ENCODE data around the gene RET. TPM values are rescaled to one million over a fixed set of nuclear protein-coding genes. Genes with fewer than 3 reads are reported as not detected.

RET gene
- total and polyA plus RNA-seq, 2 of the 13 experiments (the other 11 are each of a cell fraction or from before 2014, with no cell fraction given), result 0.02 TPM; not detected in 1

DNA sequence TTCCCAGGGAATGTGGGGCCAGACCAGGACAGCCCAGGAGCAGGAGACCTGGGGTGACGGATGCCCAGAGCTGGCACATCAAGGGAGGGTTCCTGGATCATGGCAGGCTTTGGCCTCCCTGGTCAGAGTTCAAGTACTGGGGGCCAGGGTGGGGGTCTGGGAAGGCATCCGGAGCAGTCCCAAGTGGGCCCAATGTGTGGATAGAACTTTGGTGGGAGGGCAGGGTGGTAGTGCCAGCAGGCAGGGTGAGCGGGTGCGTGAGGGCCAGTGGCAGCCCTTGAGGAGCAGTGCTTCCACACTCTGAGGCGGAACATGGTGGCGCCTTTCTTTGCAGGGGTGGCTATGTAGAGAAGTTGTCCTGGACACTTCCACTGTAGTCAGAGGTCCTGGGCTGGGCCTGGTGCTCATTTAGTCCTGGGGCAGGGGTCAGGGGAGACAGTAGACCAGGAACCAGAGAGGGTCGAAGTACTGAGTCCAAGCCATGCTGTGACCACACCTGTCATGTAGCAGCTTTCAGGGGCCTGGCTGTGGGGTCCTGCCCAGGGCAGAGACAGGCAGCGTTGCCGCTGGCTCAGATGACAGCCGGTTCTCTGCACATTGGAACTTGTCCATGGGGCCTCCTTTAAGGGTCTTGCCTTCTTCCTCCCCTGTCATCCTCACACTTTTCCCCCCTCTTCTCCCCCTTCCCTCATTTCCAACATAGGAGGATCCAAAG lies 39.2 kb downstream of the RET start (continued):
- TF ChIP-seq, protein P1, sequence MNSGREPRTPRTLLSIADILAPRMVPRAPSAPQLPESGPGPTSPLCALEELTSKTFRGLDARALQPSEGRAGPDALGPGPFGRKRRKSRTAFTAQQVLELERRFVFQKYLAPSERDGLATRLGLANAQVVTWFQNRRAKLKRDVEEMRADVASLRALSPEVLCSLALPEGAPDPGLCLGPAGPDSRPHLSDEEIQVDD (CRISPR knock-in tag; IDR thresholded peaks at IDR 0.05; ENCODE audit: borderline replicate concordance), result no peak
- TF ChIP-seq BRCA1 (CRISPR knock-in tag; IDR thresholded peaks at IDR 0.05) (no peak), ZNF501 (CRISPR knock-in tag; IDR thresholded peaks at IDR 0.05) (no peak), NFKBIZ (CRISPR knock-in tag; IDR thresholded peaks at IDR 0.05) (no peak)

DNA sequence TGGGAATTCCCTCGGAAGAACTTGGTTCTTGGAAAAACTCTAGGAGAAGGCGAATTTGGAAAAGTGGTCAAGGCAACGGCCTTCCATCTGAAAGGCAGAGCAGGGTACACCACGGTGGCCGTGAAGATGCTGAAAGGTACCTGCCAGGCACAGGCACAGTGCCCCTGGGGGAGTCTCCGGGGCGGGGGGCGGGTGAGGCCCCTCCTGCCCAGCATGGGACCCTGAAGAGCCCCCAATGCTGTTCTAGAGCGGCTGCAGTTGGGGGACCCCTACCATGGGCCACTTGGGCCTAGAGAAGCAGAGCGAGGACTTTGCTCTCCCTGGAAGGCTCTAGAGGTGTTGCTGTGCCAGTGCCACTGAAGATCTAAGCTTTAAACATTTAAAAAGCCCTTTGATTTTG lies 39.7 kb downstream of the RET start:
- ChIA-PET CTCF (ENCODE audit: low intra/inter-chr PET ratio, low total read pairs) (no interaction called here), POLR2A (no interaction called here)
- H3K9ac ChIP-seq (ENCODE audit: insufficient read depth, low read depth, low read length), result no peak overlapping the region
- H3K36me3 ChIP-seq (replicated peaks in 1 of 2; ENCODE audit: control insufficient read depth in 1 of 2, insufficient read depth in 2 of 2, low read length in 2 of 2), result no peaks in the 10 kb centered on the region
- BruUV-seq (replicated peaks), result no TSS peak
- 24% methylated on average over 5 of the region's 10 CpGs for WGBS (ENCODE audit: low lambda C conversion rate)
- no peak overlapping the region for H3K4me3 ChIP-seq (replicated peaks in 1 of 3; ENCODE audit: insufficient read depth in 1 of 3, low read depth in 2 of 3, low read length in 3 of 3)
- TF ChIP-seq, protein P2, sequence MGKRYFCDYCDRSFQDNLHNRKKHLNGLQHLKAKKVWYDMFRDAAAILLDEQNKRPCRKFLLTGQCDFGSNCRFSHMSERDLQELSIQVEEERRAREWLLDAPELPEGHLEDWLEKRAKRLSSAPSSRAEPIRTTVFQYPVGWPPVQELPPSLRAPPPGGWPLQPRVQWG (CRISPR knock-in tag; IDR thresholded peaks at IDR 0.05; ENCODE audit: borderline replicate concordance, low read depth), result no peak
- no peak for TF ChIP-seq CHD4 (IDR thresholded peaks at IDR 0.05; ENCODE audit: borderline replicate concordance, low read length)
- no peak for TF ChIP-seq EED (CRISPR knock-in tag; IDR thresholded peaks at IDR 0.05)
- no peak for TF ChIP-seq TCF7 (IDR thresholded peaks at IDR 0.05; ENCODE audit: low read depth)
- TF ChIP-seq NFYC (CRISPR knock-in tag; IDR thresholded peaks at IDR 0.05), result no peak
- DNase-seq (ENCODE audit: low spot score), result no peak
- no peak overlapping the region for H3K4me2 ChIP-seq (ENCODE audit: low read depth, low read length)
- H4K20me1 ChIP-seq (ENCODE audit: insufficient read depth, low read length), result no peaks in the 10 kb centered on the region
- no peak for FAIRE-seq
- ATAC-seq, result no peak
- H3K27me3 ChIP-seq (ENCODE audit: control insufficient read depth in 1 of 2, insufficient read depth in 2 of 2, low read length in 2 of 2), result peaks cover 2 to 45% of the 10 kb centered on the region in 2 experiments; a peak in 4 of 5 replicates
- no peak overlapping the region for H3K27ac ChIP-seq (ENCODE audit: extremely low read length, insufficient read depth, low read length)
- no peaks in the 10 kb centered on the region for H3K4me1 ChIP-seq (ENCODE audit: insufficient read depth, low read length)
- intact Hi-C loops (cut with micrococcal nuclease; ENCODE audit: unreplicated experiment), result no loop called here
- no peak overlapping the region for H2AFZ ChIP-seq (ENCODE audit: low read length)
- in situ Hi-C loops (cut with HindIII; ENCODE audit: extremely low pct_ligation_motif_present, low pct_unique_long_range_greater_than_20kb), result no loop called here
- H3K9me3 ChIP-seq (ENCODE audit: low read length), result no peaks in the 10 kb centered on the region
- H3K79me2 ChIP-seq (ENCODE audit: insufficient read depth, low read length), result no peaks in the 10 kb centered on the region

Data from HepG2 (cell line).